ENCODE data around the gene SGMS1.

GRCh38 chr10:50379616-50380015 lies 244.1 kb downstream of the SGMS1 start:
- TF ChIP-seq CTCF (IDR thresholded peaks at IDR 0.05; ENCODE audit: poor library complexity, severe bottlenecking) (no peak), EZH2 (IDR thresholded peaks at IDR 0.05; ENCODE audit: borderline replicate concordance, insufficient read depth, low read length, poor library complexity, severe bottlenecking) (no peak), TAF1 (IDR thresholded peaks at IDR 0.05; ENCODE audit: low read depth) (no peak), POLR2AphosphoS5 (IDR thresholded peaks at IDR 0.05) (no peak), EP300 (conservative IDR thresholded peaks at IDR 0.05; ENCODE audit: poor library complexity, severe bottlenecking) (no peak)

All from neural cell (in vitro differentiated cells).